ENCODE results near the gene DPT.
"Not testable (repeated sequence)": the region's sequence is repeated elsewhere in the genome, so short reads cannot be mapped to it uniquely, and the experiment has no call there.

DPT gene

DNA sequence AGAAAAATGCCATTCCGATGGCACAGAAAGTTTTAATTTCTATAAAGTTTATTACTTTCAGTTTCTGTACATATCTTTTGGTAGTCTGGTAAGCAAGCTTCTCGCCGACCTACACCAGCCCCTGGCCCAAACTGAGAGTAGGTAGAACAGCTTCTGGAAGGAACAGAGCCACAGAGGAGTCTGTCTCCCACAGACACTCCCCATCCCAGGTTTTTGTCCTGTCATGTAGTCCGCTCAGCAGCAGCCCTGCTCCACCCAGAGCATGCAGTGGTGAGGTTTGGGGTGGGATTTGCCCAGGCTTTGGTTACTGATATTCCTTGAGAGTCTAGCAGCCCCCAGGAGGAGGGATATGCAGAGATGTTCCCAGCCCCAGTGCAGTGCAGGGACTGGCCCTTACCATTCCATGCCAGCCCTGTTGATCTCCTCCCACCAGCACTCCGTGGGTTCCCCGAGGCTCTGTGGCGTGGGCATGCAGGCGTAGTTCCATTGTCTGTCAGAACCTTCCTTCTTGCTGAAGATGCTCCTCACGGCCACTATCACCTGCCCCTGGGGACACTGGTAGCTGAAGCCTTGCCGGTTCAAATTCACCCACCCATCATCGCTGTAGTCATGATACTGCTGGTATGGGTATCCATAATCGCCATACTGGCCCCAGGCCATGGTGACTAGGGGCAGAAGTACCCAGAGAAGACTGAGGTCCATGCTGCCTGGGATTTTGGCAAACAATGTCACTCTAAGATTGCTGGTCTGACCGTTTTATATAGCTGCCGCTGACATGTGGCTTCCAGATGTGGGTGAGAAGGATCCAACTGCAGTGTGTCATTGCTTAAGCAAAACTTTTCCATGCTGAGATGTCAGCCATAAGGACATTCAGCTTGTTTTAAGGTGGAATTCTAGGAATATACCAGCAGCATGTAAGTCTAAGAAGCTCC is at the start of gene DPT:
DPT (minus strand) TSS at position 734 of the 932 bp plus-strand sequence; CDS start at position 702, 32 bp downstream.
- no peak for DNase-seq

DNA sequence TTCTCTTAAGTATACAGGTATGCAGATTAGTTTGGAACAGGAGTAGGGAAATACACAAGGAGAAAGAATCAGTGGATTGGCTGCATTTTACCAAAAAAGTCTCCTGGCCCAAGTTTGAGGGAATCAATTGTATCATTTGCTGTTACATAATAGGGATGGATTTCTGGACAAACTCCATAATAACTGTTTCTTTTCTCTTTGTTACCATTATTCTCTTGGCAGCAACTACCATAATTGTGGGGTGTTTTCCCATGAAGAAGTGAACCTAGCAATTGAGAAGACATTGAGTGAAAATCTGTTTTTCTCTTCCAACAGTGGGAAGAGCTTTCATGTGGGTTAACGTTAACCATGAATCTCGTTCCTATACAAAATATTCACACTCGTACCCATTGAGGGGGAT is 46.4 kb upstream of the DPT start:
- DNase-seq: no peak

DNA sequence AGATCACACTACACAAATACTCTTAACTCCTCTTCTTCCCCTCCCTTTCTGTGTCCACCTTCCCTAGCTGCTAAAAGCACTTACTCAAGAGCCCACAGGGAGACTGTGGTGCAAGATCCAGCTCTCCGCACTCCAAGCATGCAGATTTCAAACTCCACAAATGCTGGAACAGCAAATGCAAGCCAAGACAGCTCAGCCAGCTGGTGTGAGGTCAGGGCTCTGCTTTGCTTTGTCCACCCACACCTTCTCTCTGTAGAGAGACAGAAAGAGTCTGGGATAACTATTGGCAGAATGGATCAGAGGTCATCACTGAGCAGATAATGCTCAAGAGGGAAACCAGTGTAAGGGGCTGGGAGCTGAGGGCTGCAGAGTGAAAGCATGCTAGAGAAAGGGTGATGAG is 45.2 kb upstream of the DPT start:
- DNase-seq: no peak

DNA sequence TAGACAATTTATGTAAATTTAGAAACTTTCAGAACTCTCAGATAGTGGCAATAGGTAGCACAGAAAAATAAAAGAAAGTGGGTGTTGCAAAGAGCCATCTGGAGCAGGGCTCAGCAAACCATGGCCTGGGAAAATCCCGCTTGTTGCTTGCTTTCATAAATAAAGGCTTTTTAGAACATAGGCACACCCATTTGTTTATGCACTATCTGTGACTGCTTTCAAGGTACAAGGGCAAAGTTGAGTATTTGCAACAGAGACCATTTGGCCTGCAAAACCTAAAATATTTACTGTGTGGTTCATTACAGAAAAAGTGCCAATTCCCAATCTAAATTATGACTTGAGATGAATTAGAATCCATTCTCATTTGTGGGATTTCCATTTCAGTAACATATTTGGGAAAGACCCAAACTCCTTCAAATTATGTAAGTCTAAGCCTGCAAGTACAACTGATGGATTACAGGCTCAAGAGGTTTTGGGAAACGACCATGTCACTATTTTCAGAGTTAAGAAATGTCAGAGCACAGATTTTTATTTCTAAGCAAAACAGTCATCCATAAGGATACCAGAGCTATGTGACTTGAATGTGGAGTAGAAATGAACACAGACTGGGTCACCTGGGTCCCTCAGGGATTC is 43.5 kb upstream of the DPT start:
- DNase-seq: no peak

DNA sequence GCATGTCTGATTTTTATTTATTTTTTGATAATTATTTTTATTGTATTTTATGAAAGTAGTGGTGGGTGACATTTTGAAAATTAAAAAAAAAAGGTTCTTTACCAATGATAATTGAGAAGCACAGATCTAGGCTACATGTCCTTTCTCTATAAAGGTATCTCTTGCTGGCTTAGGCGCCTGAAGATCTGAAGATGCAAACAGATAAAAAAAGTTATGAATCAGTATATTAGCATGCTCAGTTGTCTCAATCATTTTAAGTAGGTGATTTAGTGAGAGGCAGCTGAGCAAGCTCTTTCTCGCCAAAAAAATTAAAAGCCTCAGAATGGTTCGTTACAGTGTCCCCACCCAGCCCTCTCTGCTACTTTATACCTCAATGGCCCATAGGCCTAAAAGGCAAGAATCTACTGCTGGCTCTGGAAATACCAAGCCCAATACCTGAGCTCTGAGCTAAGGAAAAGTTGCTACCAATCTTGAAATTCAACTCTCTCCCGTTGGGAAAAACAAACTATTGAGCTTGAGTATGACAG is 42.2 kb upstream of the DPT start:
- DNase-seq: no peak

DNA sequence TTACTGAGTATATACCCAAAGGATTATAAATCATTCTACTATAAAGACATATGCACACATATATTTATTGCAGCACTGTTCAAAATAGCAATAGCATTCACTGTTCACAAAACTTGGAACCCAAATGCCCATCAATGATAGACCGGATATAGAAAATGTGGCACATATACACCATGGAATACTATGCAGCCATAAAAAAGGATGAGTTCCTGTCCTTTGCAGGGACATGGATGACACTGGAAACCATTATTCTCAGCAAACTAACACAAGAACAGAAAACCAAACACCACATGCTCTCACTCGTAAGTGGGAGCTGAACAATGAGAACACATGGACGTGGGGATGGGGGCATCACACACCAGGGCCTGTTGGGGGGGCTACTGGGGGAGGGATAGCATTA is 40.9 kb upstream of the DPT start:
- not testable (repeated sequence) for DNase-seq

DNA sequence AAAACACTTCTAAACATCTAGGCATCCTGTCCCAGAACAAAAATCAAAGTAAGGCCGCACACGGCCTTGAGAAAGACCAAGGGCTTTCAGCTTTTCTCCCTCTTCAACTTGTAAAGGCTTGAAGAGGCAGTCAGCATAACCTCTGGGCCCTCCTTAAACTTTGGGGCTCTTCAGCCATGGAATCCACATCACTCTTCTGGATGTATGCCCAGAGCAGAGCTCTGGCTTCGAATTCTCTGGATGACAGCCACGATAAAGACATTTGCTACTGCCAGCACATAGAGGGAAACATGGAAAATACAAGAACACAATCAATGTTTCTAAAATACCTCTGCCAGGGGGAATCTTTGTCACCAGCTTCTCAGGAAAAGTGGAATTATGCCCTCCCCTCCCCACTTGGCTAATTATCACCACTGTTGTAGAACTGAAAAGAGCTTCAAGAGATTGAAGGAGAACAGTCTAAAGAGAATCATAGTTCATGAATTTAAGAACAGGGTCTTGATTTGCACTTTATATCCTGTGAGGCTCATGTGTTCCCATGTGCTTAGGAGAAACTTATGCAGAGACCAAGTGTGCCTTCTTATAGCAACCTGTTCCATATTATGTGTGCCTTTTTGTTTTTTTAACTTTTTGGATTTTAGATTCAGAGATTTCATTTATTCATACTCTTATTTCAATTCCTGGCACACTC is 39.0 kb upstream of the DPT start:
- DNase-seq: no peak

DNA sequence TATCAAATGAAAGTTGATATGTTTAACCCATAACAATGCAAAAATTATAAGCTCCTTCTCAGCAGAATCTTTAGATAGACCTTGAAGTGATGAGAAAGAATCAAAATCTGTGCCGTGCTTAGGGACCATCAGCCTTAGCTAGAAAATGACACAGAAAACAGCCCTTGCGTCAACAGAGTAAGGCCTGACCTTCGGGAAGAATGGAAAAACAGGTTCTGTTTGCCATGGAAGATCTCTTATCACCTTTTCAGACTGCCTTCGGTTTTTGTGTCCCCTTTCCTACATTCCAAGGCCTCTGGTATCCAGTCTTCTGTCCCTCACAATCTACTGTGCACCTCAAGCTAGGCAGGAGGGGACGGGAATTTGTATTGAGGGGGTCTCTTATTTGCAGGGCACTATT is 37.6 kb upstream of the DPT start:
- DNase-seq: no peak

DNA sequence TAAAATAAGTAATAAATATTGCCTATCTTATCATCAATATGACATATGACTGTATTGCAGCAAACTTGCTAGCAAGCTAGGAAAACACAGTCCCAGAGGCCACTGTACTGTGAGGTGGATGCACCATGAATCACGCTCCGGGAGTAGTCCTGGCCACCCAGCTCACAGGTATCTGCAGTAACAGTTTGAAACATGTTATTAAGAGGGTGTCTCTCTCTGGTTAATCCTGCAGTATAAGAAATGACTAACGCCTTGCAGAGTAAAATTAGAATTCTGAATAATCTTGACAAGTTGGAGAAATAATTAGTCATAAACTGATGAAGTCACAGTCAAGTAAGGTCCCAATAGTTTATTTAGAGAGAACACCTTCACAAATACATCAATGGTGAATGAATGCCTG is 34.0 kb upstream of the DPT start:
- DNase-seq: no peak

DNA sequence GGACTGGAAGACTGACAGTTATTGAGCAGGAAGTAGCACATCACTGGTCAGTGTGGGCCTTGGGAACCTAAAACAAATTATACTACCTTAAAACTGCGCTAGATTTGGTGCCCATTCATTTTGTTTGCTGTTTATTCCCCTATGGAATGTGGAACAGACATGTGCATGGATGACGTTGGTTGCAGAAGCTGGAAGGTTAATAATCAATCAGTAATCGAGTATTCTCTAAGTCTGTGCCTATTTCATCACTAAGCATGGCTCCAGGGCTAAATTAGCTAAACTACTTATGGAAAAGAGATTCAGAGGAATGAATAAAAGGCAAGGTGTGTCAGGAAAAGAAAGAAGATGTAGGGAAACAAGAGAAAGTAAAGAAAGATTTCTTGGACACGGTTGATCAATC is 33.5 kb upstream of the DPT start:
- no peak for DNase-seq

DNA sequence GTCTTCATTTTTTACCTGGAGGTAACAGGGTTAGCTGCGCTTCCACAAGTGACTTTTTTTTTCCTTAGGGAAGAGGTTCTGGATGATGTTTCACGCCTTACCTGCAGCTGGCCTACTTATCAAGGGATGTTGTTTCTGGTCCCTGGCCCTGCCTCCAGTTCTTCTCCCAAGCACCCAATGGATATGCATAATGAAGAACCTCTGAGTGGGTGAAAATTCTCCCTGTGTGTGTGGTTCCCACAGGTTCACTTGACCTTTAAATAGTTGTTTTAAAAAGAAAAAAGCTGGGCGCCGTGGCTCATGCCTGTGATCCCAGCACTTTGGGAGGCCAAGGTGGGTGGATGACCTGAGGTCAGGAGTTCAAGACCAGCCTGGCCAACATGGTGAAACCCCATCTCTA is 31.8 kb upstream of the DPT start:
- no peak for DNase-seq

DNA sequence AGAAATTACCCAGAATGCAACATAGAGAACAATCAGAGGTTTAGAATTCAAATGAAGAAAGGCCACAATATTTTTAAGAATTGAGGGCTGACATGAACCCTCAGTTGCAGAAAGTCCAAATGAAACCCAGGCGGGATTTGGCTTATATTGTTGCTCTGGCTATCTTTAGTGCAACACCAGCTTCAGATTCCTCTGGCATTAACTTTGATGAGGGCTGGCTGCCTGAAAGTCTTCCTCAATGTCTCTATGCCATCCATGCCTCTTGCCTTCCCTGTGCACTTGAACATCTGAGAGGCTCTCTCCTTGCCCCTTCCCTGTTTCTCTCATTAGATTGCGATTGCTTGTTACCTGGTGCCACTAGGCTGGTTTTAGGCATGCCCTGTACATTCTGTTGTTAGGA is 31.2 kb upstream of the DPT start:
- DNase-seq: no peak

DNA sequence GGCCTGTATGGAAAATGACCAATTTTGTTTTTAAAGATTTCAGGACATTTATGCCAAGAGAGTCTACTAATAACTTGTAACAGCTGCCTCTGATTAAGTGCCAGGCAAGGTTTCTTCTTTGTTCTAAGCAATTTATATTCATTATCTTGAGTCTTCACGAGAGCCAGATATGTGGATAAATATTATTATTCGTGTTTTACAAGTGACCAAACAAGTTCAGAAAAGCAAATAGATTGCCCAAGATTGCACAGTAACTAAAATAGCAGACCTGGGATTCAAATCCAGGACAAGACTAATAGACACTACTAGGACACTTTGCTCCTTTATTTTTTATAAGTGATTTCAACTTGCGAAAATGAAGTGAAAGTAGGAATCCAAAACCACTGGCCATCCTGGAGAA is 30.1 kb upstream of the DPT start:
- DNase-seq: no peak

DNA sequence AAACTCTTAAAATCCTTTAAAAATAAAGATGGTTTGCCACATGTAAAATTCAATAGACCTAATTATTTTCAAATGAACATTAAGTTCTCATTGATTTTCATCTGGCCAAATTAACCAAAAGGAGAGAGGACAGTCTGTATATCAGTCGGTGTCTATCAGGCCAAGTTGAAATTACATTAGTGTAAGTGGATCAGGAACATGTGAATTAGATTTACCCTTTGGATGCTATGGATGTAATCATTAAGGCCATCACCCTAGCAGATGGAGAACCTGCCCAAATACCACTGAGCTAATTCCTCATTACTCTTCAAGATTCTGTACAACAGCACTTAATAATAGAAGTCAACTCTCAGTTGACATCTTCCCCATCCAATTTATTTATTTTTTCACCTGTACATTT is 29.5 kb upstream of the DPT start:
- no peak for DNase-seq

DNA sequence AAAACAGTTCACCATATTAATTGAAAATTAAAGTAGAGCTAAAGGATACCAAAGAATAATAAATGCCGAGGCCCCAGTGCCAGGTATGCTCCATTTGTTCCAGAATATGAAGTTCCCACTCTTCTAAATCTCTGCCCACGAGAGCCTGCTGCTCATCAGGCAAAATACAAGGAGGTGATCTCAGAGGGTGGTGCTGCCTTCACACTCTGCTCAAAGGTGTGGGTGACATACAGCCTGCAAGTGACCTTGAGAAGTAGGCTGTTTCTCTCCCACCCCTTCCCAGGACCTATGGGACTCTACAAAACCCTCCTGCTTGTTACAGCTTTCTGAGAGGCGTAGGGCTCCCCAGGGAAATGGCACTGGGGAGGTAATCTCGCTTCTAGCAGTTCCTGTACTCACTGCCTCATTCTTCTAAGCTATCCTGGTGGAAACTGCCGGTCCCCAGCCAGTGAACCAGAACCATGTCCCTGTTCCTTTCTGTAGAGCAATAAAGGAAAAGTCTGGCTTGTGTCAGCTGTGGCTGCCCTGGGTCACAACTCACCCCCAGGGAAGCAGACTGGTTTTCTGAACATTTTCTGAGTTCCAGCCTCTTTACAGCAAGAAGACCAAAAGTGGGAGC is 26.9 kb upstream of the DPT start:
- DNase-seq: no peak

DNA sequence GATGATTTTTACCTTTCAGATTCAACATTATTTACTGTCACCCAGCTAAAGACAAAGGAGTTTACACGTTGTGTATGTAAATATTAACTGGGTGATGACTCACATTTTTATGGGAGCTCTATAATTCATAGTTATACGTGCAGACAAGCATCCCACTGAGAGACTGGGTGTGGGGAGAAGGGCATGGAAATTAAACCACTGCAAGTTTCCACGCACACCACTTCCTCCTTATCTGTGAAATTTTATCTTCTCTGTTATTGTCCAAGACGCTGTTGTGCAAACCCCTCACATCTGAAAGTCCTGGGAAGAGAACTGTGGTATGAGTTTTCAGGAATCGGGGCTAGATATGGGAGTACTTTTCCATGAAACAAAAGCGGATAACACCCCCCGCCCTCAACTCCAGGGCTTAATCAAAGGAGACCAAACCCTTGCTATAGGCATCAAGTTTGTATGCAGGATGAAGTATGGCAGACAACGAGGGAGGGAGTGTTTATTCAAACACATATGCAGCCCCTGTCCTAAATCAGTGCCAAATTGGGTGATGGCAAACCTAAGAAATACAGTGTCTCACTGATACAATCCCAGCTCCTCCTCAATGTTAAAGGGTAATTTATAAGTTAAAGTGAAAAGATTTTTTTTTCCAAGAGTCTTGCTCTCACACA is 23.3 kb upstream of the DPT start:
- DNase-seq: no peak

DNA sequence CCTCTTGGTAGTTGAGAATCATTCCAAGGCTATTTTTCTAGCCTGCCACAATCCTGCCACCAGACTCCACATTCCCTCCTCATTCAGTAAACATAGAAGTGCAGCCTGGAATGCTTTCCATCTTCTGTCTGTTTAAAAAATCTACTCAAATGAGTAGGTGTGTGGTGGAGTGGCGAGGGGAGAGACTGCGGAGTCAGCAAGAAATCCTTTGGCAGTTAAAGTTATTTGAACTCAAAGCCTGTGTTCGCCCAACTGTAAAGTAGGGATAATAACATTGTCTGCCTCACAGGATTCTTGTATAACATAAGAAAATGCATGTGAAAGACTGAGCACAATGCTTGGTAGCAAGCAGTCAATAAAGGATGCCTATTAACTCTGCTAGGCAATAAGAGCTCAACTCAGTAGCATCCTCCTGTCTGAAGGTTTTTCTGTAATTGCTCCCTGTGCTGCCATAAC is 22.2 kb upstream of the DPT start:
- DNase-seq: no peak

DNA sequence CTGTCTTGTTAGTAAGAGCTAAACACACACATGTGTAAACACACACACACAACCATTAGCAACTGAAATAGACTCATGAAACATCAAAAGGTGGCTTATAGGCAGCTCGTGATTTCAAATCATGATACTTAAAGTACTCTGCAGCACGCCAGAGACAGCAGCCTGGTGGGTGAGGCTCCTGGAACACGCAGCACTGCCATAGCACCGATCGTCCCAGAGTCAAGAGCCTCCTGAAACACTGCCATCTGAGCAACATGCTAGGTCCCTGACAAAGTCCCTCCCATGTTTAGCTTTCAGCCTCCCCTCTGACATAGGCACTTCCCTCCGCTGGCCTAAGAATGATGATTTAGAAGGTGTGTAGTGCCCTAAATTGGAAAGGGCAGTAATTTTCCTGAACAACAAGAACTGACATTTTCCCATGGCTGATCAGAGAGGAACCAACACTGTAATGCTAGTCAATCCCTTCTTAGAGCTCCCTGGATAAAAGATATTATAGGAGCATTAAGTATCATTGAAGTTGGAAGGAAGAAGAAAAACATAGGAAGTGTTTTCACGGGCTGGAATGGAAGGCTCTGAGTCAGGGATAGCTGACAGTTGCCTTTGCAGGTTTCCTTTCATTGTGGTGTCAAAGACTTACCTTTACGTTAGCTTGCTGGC is 14.1 kb upstream of the DPT start:
- no peak for DNase-seq

DNA sequence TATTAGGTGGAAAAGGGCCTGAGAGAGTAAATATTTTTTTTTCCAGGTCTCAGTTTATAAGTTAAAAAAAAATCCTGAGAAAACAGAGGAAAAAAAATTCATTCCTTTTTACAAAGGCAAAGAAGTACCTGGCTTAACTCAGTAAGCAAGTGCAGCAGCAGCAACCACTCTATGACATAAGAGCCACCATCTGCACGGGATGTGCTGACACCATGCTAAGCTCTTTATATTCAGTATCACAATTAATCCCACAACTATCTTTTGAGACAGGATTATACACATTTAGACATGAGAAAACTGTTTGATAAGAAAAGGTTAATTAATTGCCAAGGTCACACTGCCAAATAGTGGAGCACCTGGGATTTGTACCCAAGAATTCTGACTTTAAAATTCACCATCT is 13.4 kb upstream of the DPT start:
- DNase-seq: no peak

DNA sequence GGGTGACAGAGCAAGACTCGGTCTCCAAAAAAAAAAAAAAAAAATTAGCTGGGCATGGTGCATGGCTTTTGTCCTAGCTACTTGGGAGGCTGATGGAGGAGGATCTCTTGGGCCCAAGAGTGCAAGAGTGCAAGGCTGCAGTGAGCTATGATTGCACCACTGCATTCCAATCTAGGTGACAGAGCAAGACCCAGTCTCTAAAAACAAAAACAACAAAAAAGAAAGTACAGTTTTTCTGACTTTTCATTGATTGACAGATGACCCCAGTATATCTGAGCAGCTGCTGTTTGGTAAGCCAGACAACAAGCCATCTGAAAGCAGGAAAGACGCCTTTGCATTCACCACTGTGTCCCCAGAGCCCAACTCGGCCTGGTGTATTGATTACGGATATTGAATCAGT is 10.9 kb upstream of the DPT start:
- no peak for DNase-seq

DNA sequence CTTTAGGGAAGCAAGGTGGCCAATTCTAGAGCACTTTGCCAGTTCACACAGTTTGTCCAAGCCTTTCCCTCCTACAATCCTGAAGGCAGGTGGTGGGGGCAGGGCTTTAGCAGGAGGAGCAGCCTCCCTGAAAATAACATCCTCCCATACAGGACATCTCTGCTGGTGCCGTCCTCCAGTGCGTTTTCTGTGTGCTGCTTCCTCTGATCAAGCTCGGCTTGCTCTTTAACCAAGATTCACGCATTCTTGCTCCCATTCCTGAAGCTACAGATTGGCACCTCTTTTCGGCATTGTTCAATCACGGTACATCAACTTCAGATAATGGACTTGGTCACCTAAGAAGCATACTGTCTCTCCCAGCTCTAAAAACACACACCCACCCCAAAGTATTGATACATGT is 7.5 kb upstream of the DPT start:
- DNase-seq: no peak

DNA sequence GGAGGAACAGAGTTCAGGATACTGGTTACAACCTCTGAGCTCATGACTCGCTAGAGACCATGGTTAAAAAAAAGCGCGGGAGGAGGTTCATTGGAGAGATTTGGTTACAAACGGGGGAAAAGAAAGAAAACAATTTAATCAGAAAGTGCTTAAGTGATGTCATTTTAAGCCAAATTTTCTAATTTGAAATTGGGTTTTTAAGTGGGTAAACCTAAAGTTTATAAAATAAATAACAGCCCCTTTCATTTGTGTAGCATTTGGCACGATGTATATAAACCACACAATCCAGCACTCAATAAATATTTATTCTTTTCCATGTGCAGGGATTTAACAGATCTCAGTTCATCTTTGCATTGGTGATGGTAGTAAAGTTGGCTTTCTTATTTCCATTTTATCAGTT is 7.0 kb upstream of the DPT start:
- DNase-seq: no peak
